ENCODE data around the gene FGD4. TPM values are rescaled to one million over a fixed set of nuclear protein-coding genes. Genes with fewer than 3 reads are reported as not detected.

FGD4 gene
- total RNA-seq, 1 donor from 2014 or later = 1.8 TPM

GRCh38 chr12:32494656-32495055 lies 95.3 kb downstream of the FGD4 start:
- no peaks in the 10 kb centered on the region for H3K27me3 Mint-ChIP-seq
- H3K9me3 Mint-ChIP-seq = no peaks in the 10 kb centered on the region
- intact Hi-C loops (cut with micrococcal nuclease) = no loop called here
- ATAC-seq (ENCODE audit: low read depth) (no peak), DNase-seq (no peak)
- no peak overlapping the region for H3K27ac Mint-ChIP-seq
- TF ChIP-seq CTCF (IDR thresholded peaks at IDR 0.05) = no peak
- H3K4me1 Mint-ChIP-seq = peaks cover 8% of the 10 kb centered on the region
- H3K4me3 Mint-ChIP-seq = no peak overlapping the region
- ChIA-PET POLR2A (no interaction called here), CTCF (interaction anchor here (1.0 kb wide), 1 partner anchor 39 kb away, joined by 3 read pairs; no protein-coding TSS in a partner anchor)
- no peaks in the 10 kb centered on the region for H3K36me3 Mint-ChIP-seq (ENCODE audit: low read depth)

GRCh38 chr12:32496946-32497345 lies 97.6 kb downstream of the FGD4 start:
- Mint-ChIP-seq H3K27ac (no peak overlapping the region), H3K4me3 (no peak overlapping the region), H3K36me3 (ENCODE audit: low read depth) (no peaks in the 10 kb centered on the region), H3K27me3 (no peaks in the 10 kb centered on the region), H3K4me1 (peaks cover 8% of the 10 kb centered on the region), H3K9me3 (no peaks in the 10 kb centered on the region)
- DNase-seq (no peak), ATAC-seq (ENCODE audit: low read depth) (no peak)
- CTCF ChIA-PET = no interaction called here
- intact Hi-C loops (cut with micrococcal nuclease) = no loop called here
- POLR2A ChIA-PET = no interaction called here
- TF ChIP-seq CTCF (IDR thresholded peaks at IDR 0.05) = no peak

GRCh38 chr12:32497864-32498263 lies 98.5 kb downstream of the FGD4 start:
- DNase-seq (no peak), ATAC-seq (ENCODE audit: low read depth) (no peak)
- no peaks in the 10 kb centered on the region for H3K36me3 Mint-ChIP-seq (ENCODE audit: low read depth)
- intact Hi-C loops (cut with micrococcal nuclease) = no loop called here
- H3K4me3 Mint-ChIP-seq = no peak overlapping the region
- H3K27ac Mint-ChIP-seq = no peak overlapping the region
- peaks cover 8% of the 10 kb centered on the region for H3K4me1 Mint-ChIP-seq
- no peaks in the 10 kb centered on the region for H3K27me3 Mint-ChIP-seq
- no peaks in the 10 kb centered on the region for H3K9me3 Mint-ChIP-seq
- no peak for TF ChIP-seq CTCF (IDR thresholded peaks at IDR 0.05)
- POLR2A ChIA-PET = no interaction called here
- CTCF ChIA-PET = no interaction called here

- TF ChIP-seq CTCF (IDR thresholded peaks at IDR 0.05) = no peak
- intact Hi-C loops (cut with micrococcal nuclease) = no loop called here
- CTCF ChIA-PET = no interaction called here
- POLR2A ChIA-PET = no interaction called here
- ATAC-seq (ENCODE audit: low read depth) (no peak), DNase-seq (no peak)
- no peak overlapping the region for H3K4me3 Mint-ChIP-seq
- H3K4me1 Mint-ChIP-seq = peaks cover 8% of the 10 kb centered on the region
- no peaks in the 10 kb centered on the region for H3K36me3 Mint-ChIP-seq (ENCODE audit: low read depth)
- no peak overlapping the region for H3K27ac Mint-ChIP-seq
- H3K27me3 Mint-ChIP-seq = no peaks in the 10 kb centered on the region
- H3K9me3 Mint-ChIP-seq = no peaks in the 10 kb centered on the region
Measured at GRCh38 chr12:32499048-32499447, 99.7 kb downstream of the FGD4 start.

GRCh38 chr12:32501835-32502333 lies 102.5 kb downstream of the FGD4 start:
- H3K4me3 Mint-ChIP-seq = no peak overlapping the region
- no peak for DNase-seq
- TF ChIP-seq CTCF (IDR thresholded peaks at IDR 0.05) = no peak
- no peaks in the 10 kb centered on the region for H3K36me3 Mint-ChIP-seq (ENCODE audit: low read depth)
- no peak for ATAC-seq (ENCODE audit: low read depth)
- intact Hi-C loops (cut with micrococcal nuclease) = no loop called here
- ChIA-PET CTCF (no interaction called here), POLR2A (no interaction called here)
- no peaks in the 10 kb centered on the region for H3K9me3 Mint-ChIP-seq
- peaks cover 8% of the 10 kb centered on the region for H3K4me1 Mint-ChIP-seq
- H3K27ac Mint-ChIP-seq = no peak overlapping the region
- no peaks in the 10 kb centered on the region for H3K27me3 Mint-ChIP-seq

Data from activated B cell treated with CpG ODN at 0.5 μM for 24 hours (primary cell).